K562 (cell line): ENCODE results near the gene BEST3. TPM values are rescaled to one million over a fixed set of nuclear protein-coding genes. Genes with fewer than 3 reads are reported as not detected.

Experiments
- ARID4B ChIP-seq: sonication (generic); formaldehyde crosslinking; IDR thresholded peaks from 2 replicates; pipeline ENCODE4 v1.8.0; 2022; ENCODE audit warnings: mild to moderate bottlenecking, missing genetic modification reagents
- CREM ChIP-seq: IDR thresholded peaks from 2 replicates; pipeline ENCODE4 v1.6.1; 2014; ENCODE audit warnings: antibody characterized with exemption, low read depth
- ETV1 ChIP-seq: fragments of 450-650 bp; conservative IDR thresholded peaks from 2 replicates; pipeline ENCODE4 v1.6.1; 2016; ENCODE audit warnings: missing genetic modification characterization, control low read depth, low read depth, missing compliant biosample characterization
- GMEB1 ChIP-seq: fragments of 250-450 bp; sonication (Bioruptor Pico); IDR thresholded peaks from 2 replicates; pipeline ENCODE4 v1.4.0; 2020; ENCODE audit warnings: mild to moderate bottlenecking
- GTF2A2 ChIP-seq: IDR thresholded peaks from 2 replicates; pipeline ENCODE4 v1.6.1; 2016; ENCODE audit warnings: mild to moderate bottlenecking, missing genetic modification characterization, missing compliant biosample characterization
- PML ChIP-seq: IDR thresholded peaks from 2 replicates; pipeline ENCODE4 v1.6.1; 2012; ENCODE audit warnings: low read length, inconsistent platforms
- TGIF2 ChIP-seq: sonication (generic); formaldehyde crosslinking; IDR thresholded peaks from 2 replicates; pipeline ENCODE4 v1.8.1; 2022; ENCODE audit warnings: mild to moderate bottlenecking, missing genetic modification reagents, moderate library complexity
- U2AF2 ChIP-seq: fragments of 200-400 bp; formaldehyde crosslinking; optimal IDR thresholded peaks from 2 replicates; pipeline ENCODE3; 2017; ENCODE audit warnings: low read depth, mild to moderate bottlenecking, low read length
- ZFPM2 ChIP-seq: fragments of 250-450 bp; sonication (Bioruptor Pico); IDR thresholded peaks from 2 replicates; pipeline ENCODE4 v1.5.1; 2022; ENCODE audit warnings: mild to moderate bottlenecking
- ZNF253 ChIP-seq: fragments of 250-450 bp; sonication (Bioruptor Pico); conservative IDR thresholded peaks from 2 replicates; pipeline ENCODE4 v1.6.1; 2021; ENCODE audit warnings: mild to moderate bottlenecking
- ZNF639 ChIP-seq, 2 experiments: fragments of 200-800 bp in 1 of 2; sonication (Bioruptor generic) in 1 of 2; sonication (generic) in 1 of 2; formaldehyde crosslinking in 1 of 2; IDR thresholded peaks in 1 of 2; conservative IDR thresholded peaks in 1 of 2; 2 replicates each; pipeline versions ENCODE4 v1.5.0 to v1.6.1; 2016 to 2020; ENCODE audit warnings: missing compliant biosample characterization in 1 of 2, missing genetic modification characterization in 1 of 2, missing genetic modification reagents in 1 of 2
- ZNF699 ChIP-seq: fragments of 250-450 bp; sonication (Bioruptor Pico); IDR thresholded peaks from 2 replicates; pipeline ENCODE4 v1.8.0; 2021; ENCODE audit warnings: mild to moderate bottlenecking, moderate library complexity; ENCODE audit not compliant: insufficient replicate concordance
- ZNF707 ChIP-seq: fragments of 250-450 bp; sonication (Bioruptor Pico); conservative IDR thresholded peaks from 2 replicates; pipeline ENCODE4 v1.8.0; 2022; ENCODE audit warnings: inconsistent platforms, mild to moderate bottlenecking, moderate library complexity
- ZNF785 ChIP-seq: fragments of 250-450 bp; sonication (Bioruptor Pico); IDR thresholded peaks from 2 replicates; pipeline ENCODE4 v1.4.0; 2020; ENCODE audit warnings: mild to moderate bottlenecking
- polyA plus RNA-seq, 8 experiments: library from polyadenylated mRNA; depleted of rRNA in 4 of 8; stranded (reverse) in 5 of 8; unstranded in 3 of 8; fragments of >200 nt; fragmentation: Nextera tagmentation in 2 of 8; fragmentation: Illumina TruSeq in 1 of 8; extraction: Ambion mirVana in 2 of 8; extraction: Trizol in 1 of 8; gene quantifications; 2 replicates each; pipeline versions ENCODE4 v1.2.1 to v1.2.3, GENCODE V29; 2011 to 2014; ENCODE audit warnings: inconsistent platforms in 1 of 8, missing spikeins in 1 of 8
- total RNA-seq, 7 experiments: library from RNA; depleted of rRNA in 6 of 7; stranded (reverse); fragments of >200 nt in 6 of 7; fragmentation: Illumina TruSeq in 2 of 7; extraction: Trizol in 2 of 7; gene quantifications; 2 replicates each; pipeline versions ENCODE4 v1.2.1 to v1.2.3, GENCODE V29; 2011 to 2021; ENCODE audit warnings: low replicate concordance in 1 of 7
- TF ChIP-seq, protein P1 (sequence below): fragments of 250-450 bp; sonication (Bioruptor Pico); IDR thresholded peaks from 2 replicates; pipeline ENCODE4 v1.8.0; 2022; ENCODE audit warnings: moderate library complexity, mild to moderate bottlenecking, inconsistent platforms
- TF ChIP-seq, protein P2 (sequence below): IDR thresholded peaks from 2 replicates; pipeline ENCODE4 v1.6.1; 2012; ENCODE audit warnings: low read depth, low read length, improper control_type of control experiment, borderline replicate concordance

BEST3 gene
- total and polyA plus RNA-seq, 9 of the 15 experiments (the other 6 are each of a cell fraction or from before 2014, with no cell fraction given) = 0.15 TPM; not detected in 8

DNA sequence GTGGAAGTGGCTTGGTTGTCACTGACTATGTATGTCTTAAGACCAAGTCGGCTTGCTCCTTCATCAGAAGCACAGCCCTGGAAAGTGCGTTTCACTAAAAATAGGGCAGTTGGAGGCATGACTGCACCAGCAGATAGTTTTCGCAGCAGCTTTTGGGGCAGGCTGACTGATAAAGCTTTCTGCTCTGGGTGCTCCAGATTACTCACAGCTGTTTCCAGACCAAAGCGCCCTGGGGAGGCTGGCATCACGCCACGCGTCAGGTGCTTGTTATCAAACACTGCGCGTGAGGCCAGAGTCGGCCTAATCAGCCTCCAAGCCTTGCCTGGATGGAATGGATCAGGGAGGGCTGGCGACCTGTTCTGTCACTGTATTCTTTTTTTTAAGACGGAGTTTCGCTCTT is 75.1 kb downstream of the BEST3 start (continued):
- TF ChIP-seq ZNF253 (CRISPR knock-in tag) (no peak), ZNF699 (no peak), ARID4B (CRISPR knock-in tag) (no peak), TGIF2 (CRISPR knock-in tag) (no peak), ZNF707 (CRISPR knock-in tag) (no peak), ETV1 (peak; percentile 56; the same call in 1 of the 2 replicates), ZNF639 (CRISPR knock-in tag; conservative IDR thresholded peaks at IDR 0.05 in 1 of 2, IDR thresholded peaks at IDR 0.05 in 1 of 2) (peak in 1 of 2 experiments; percentile 95; a peak in 2 of 4 replicates), ZNF785 (CRISPR knock-in tag) (no peak), GTF2A2 (no peak), PML (peak; percentile 99), GMEB1 (no peak), CREM (peak; percentile 83), U2AF2 (no peak), ZFPM2 (no peak)
- TF ChIP-seq, protein P1, sequence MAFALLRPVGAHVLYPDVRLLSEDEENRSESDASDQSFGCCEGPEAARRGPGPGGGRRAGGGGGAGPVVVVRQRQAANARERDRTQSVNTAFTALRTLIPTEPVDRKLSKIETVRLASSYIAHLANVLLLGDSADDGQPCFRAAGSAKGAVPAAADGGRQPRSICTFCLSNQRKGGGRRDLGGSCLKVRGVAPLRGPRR = no peak
- TF ChIP-seq, protein P2, sequence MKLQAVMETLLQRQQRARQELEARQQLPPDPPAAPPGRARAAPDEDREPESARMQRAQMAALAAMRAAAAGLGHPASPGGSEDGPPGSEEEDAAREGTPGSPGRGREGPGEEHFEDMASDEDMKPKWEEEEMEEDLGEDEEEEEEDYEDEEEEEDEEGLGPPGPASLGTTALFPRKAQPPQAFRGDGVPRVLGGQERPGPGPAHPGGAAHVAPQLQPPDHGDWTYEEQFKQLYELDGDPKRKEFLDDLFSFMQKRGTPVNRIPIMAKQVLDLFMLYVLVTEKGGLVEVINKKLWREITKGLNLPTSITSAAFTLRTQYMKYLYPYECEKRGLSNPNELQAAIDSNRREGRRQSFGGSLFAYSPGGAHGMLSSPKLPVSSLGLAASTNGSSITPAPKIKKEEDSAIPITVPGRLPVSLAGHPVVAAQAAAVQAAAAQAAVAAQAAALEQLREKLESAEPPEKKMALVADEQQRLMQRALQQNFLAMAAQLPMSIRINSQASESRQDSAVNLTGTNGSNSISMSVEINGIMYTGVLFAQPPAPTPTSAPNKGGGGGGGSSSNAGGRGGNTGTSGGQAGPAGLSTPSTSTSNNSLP = no peak
